Vagina (tissue), 2 donors: ENCODE measurements around the gene ADAMTS15. TPM values are rescaled to one million over a fixed set of nuclear protein-coding genes. Genes with fewer than 3 reads are reported as not detected.

Experiments used
- DNase-seq, 2 donors: peaks; one replicate each; pipeline ENCODE4 v3.0.0-alpha.2; 2017; ENCODE audit errors: extremely low spot score in 2 of 2
- H3K27ac ChIP-seq: fragments of 200-600 bp; sonication (generic); one replicate; pipeline ENCODE4 v1.5.1; 2019
- H3K27me3 ChIP-seq: fragments of 200-600 bp; sonication (generic); one replicate; pipeline ENCODE4 v1.5.1; 2019
- H3K36me3 ChIP-seq, 2 donors: fragments of 200-600 bp; sonication (generic); one replicate each; pipeline ENCODE4 v1.5.1; 2017 to 2019
- H3K4me1 ChIP-seq: fragments of 200-600 bp; sonication (generic); one replicate; pipeline ENCODE4 v1.5.1; 2019
- H3K4me3 ChIP-seq, 2 donors: fragments of 200-600 bp; sonication (generic); 1 replicate in 1 of 2; 2 replicates in 1 of 2; pipeline ENCODE4 v1.5.1; 2016 to 2019
- H3K9me3 ChIP-seq: fragments of 200-600 bp; sonication (generic); one replicate; pipeline ENCODE4 v1.5.1; 2019
- CTCF ChIP-seq, 3 experiments: fragments of 450-650 bp in 2 of 3; fragments of 200-600 bp in 1 of 3; sonication (generic) in 1 of 3; IDR thresholded peaks; one replicate each; pipeline ENCODE4 v1.5.1; 2017 to 2019; ENCODE audit warnings: antibody characterized with exemption in 3 of 3, mild to moderate bottlenecking in 2 of 3, moderate library complexity in 2 of 3
- POLR2A ChIP-seq, 2 donors: fragments of 450-650 bp; IDR thresholded peaks; one replicate each; pipeline ENCODE4 v1.6.1; 2017; ENCODE audit warnings: antibody characterized with exemption in 2 of 2, mild to moderate bottlenecking in 2 of 2, moderate library complexity in 2 of 2
- POLR2AphosphoS5 ChIP-seq, 2 donors: sonication (generic); formaldehyde crosslinking; IDR thresholded peaks; one replicate each; pipeline ENCODE4 v1.9.0; 2017; ENCODE audit warnings: antibody characterized with exemption in 2 of 2, mild to moderate bottlenecking in 2 of 2, low read depth in 1 of 2; ENCODE audit not compliant: insufficient read depth in 1 of 2
- intact Hi-C: fragments of 100-400 bp; cut with DNase I; formaldehyde crosslinking; loops from one replicate; pipeline ENCODE4 v1.15.1; 2023
- total RNA-seq: library from RNA; depleted of rRNA; stranded (reverse); fragments of >200 nt; gene quantifications from one replicate; pipeline ENCODE4 v1.2.3, GENCODE V29; 2016

ADAMTS15 gene
- total RNA-seq, 1 donor from 2014 or later: 12.0 TPM

GRCh38 chr11:130467116-130467900, 18.9 kb downstream of the ADAMTS15 start:
- Histone ChIP-seq H3K36me3 (no peaks in the 10 kb centered on the region), H3K27ac (no peak overlapping the region), H3K4me1 (no peaks in the 10 kb centered on the region), H3K9me3 (no peaks in the 10 kb centered on the region), H3K4me3 (no peak overlapping the region), H3K27me3 (no peaks in the 10 kb centered on the region)
- no peak for TF ChIP-seq CTCF (IDR thresholded peaks at IDR 0.05)
- no peak for TF ChIP-seq POLR2AphosphoS5 (IDR thresholded peaks at IDR 0.05; ENCODE audit: insufficient read depth in 1 of 2, low read depth in 1 of 2)
- no peak for TF ChIP-seq POLR2A (IDR thresholded peaks at IDR 0.05)
- no peak for DNase-seq
- intact Hi-C loops: no loop called here

GRCh38 chr11:130469181-130469580, 20.7 kb downstream of the ADAMTS15 start:
- no peak overlapping the region for H3K4me3 ChIP-seq
- TF ChIP-seq CTCF (IDR thresholded peaks at IDR 0.05): no peak
- no peak for TF ChIP-seq POLR2AphosphoS5 (IDR thresholded peaks at IDR 0.05; ENCODE audit: insufficient read depth in 1 of 2, low read depth in 1 of 2)
- no peak for TF ChIP-seq POLR2A (IDR thresholded peaks at IDR 0.05)
- H3K36me3 ChIP-seq: no peaks in the 10 kb centered on the region
- H3K27ac ChIP-seq: no peak overlapping the region
- intact Hi-C loops: no loop called here
- no peaks in the 10 kb centered on the region for H3K4me1 ChIP-seq
- peak in 1 of 2 donors; percentile 70 for DNase-seq
- H3K9me3 ChIP-seq: no peaks in the 10 kb centered on the region
- H3K27me3 ChIP-seq: no peaks in the 10 kb centered on the region

- Histone ChIP-seq H3K36me3 (no peaks in the 10 kb centered on the region), H3K4me1 (no peaks in the 10 kb centered on the region), H3K9me3 (no peaks in the 10 kb centered on the region), H3K27ac (no peak overlapping the region), H3K27me3 (no peaks in the 10 kb centered on the region), H3K4me3 (no peak overlapping the region)
- peak; percentile 67 to 72 for DNase-seq
- intact Hi-C loops: no loop called here
- TF ChIP-seq CTCF (IDR thresholded peaks at IDR 0.05): no peak
- no peak for TF ChIP-seq POLR2AphosphoS5 (IDR thresholded peaks at IDR 0.05; ENCODE audit: insufficient read depth in 1 of 2, low read depth in 1 of 2)
- TF ChIP-seq POLR2A (IDR thresholded peaks at IDR 0.05): no peak
These were observed 22.6 kb downstream of the ADAMTS15 start for GRCh38 chr11:130470832-130471706.

GRCh38 chr11:130471731-130472433, 23.4 kb downstream of the ADAMTS15 start:
- Histone ChIP-seq H3K9me3 (no peaks in the 10 kb centered on the region), H3K4me1 (no peaks in the 10 kb centered on the region), H3K27ac (no peak overlapping the region), H3K36me3 (no peaks in the 10 kb centered on the region), H3K4me3 (no peak overlapping the region), H3K27me3 (no peaks in the 10 kb centered on the region)
- DNase-seq: peak; percentile 72 to 90
- no peak for TF ChIP-seq CTCF (IDR thresholded peaks at IDR 0.05)
- TF ChIP-seq POLR2AphosphoS5 (IDR thresholded peaks at IDR 0.05; ENCODE audit: insufficient read depth in 1 of 2, low read depth in 1 of 2): no peak
- no peak for TF ChIP-seq POLR2A (IDR thresholded peaks at IDR 0.05)
- intact Hi-C loops: no loop called here
